GM21515 (cell line): ENCODE data around the gene MPPED2.

Experiments
- ATAC-seq: cut with Tn5 transposase; IDR thresholded peaks from one replicate; pipeline ENCODE4 v1.9.1; 2021; ENCODE audit not compliant: unreplicated experiment

Gene MPPED2

GRCh38 chr11:30535818-30536217, 50.3 kb downstream of the MPPED2 start:
- no peak for ATAC-seq

GRCh38 chr11:30533445-30533947, 52.7 kb downstream of the MPPED2 start:
- no peak for ATAC-seq

GRCh38 chr11:30527566-30527965, 58.6 kb downstream of the MPPED2 start:
- no peak for ATAC-seq

- ATAC-seq: no peak
These were observed 59.6 kb downstream of the MPPED2 start for GRCh38 chr11:30526558-30526957.

- no peak for ATAC-seq
These were observed 63.5 kb downstream of the MPPED2 start for GRCh38 chr11:30522536-30523243.

- no peak for ATAC-seq
These were observed 64.7 kb downstream of the MPPED2 start for GRCh38 chr11:30521297-30522071.

GRCh38 chr11:30513087-30513486, 73.1 kb downstream of the MPPED2 start:
- ATAC-seq: no peak

GRCh38 chr11:30511408-30511807, 74.7 kb downstream of the MPPED2 start:
- ATAC-seq: no peak

- no peak for ATAC-seq
These were observed 75.4 kb downstream of the MPPED2 start for GRCh38 chr11:30510750-30511149.

- no peak for ATAC-seq
These were observed 76.8 kb downstream of the MPPED2 start for GRCh38 chr11:30509364-30509763.

- ATAC-seq: no peak
These were observed 77.6 kb downstream of the MPPED2 start for GRCh38 chr11:30508594-30508993.

GRCh38 chr11:30505603-30506002, 80.5 kb downstream of the MPPED2 start:
- no peak for ATAC-seq

GRCh38 chr11:30504468-30504867, 81.7 kb downstream of the MPPED2 start:
- no peak for ATAC-seq

GRCh38 chr11:30503156-30503555, 83.0 kb downstream of the MPPED2 start:
- ATAC-seq: no peak

GRCh38 chr11:30502305-30502704, 83.8 kb downstream of the MPPED2 start:
- ATAC-seq: no peak

GRCh38 chr11:30501744-30502143, 84.4 kb downstream of the MPPED2 start:
- ATAC-seq: no peak

- no peak for ATAC-seq
These were observed 86.2 kb downstream of the MPPED2 start for GRCh38 chr11:30499940-30500339.

GRCh38 chr11:30497600-30497999, 88.6 kb downstream of the MPPED2 start:
- no peak for ATAC-seq

GRCh38 chr11:30496935-30497334, 89.2 kb downstream of the MPPED2 start:
- ATAC-seq: no peak

GRCh38 chr11:30495437-30495836, 90.7 kb downstream of the MPPED2 start:
- ATAC-seq: no peak

GRCh38 chr11:30489511-30489910, 96.6 kb downstream of the MPPED2 start:
- no peak for ATAC-seq

- ATAC-seq: no peak
These were observed 97.1 kb downstream of the MPPED2 start for GRCh38 chr11:30489076-30489475.
